Tibial nerve (tissue), 4 donors: ENCODE data around the gene TMCO4.

ENCODE experiments used
- CTCF ChIP-seq, 5 experiments: fragments of 200-600 bp in 3 of 5; fragments of 450-650 bp in 2 of 5; sonication (generic) in 3 of 5; IDR thresholded peaks; one replicate each; pipeline ENCODE4 v1.5.1; 2016 to 2019; ENCODE audit warnings: antibody characterized with exemption in 5 of 5, mild to moderate bottlenecking in 3 of 5, moderate library complexity in 2 of 5
- EP300 ChIP-seq, 2 donors: sonication (generic); formaldehyde crosslinking; IDR thresholded peaks; one replicate each; pipeline ENCODE4 v1.6.1; 2017; ENCODE audit warnings: antibody characterized with exemption in 2 of 2, mild to moderate bottlenecking in 1 of 2
- POLR2A ChIP-seq, 2 donors: fragments of 450-650 bp; IDR thresholded peaks; one replicate each; pipeline ENCODE4 v1.6.1; 2017; ENCODE audit warnings: antibody characterized with exemption in 2 of 2, mild to moderate bottlenecking in 2 of 2, moderate library complexity in 2 of 2

- TF ChIP-seq CTCF (IDR thresholded peaks at IDR 0.05) = no peak
- TF ChIP-seq POLR2A (IDR thresholded peaks at IDR 0.05) = no peak
- no peak for TF ChIP-seq EP300 (IDR thresholded peaks at IDR 0.05)
These were observed 99.5 kb downstream of the TMCO4 start for GRCh38 chr1:19700079-19700777.
